ENCODE results near the gene HOXD8. TPM values are rescaled to one million over a fixed set of nuclear protein-coding genes. Genes with fewer than 3 reads are reported as not detected.

The HOXD8 gene
- polyA plus RNA-seq, 1 of the 3 experiments (the other 2 are of a cell fraction) = 6.4 TPM

DNA sequence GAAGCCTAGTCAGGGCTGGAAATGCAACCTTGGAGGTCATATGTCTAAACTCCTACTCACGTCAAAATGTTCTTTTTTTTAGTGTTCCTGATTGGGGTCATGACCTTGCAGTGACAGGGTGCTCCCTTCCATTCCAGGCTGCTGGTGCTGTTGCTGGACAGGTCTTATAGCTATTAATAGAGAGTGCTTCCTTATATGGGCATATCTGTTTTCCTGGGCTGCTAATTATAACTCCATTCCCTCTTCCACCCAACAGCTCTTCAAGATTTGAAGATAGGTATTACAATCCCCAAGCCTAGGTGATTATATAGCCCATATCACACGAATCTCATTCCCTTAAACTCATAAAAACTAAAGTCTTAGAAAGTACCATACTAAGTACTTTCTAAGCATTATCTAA, 40.2 kb downstream of the HOXD8 start:
- TF ChIP-seq YY1 (IDR thresholded peaks at IDR 0.05; ENCODE audit: low read depth) (no peak), NRF1 (IDR thresholded peaks at IDR 0.05; ENCODE audit: low read depth, low read length) (no peak), GATA2 (CRISPR knock-in tag; IDR thresholded peaks at IDR 0.05) (no peak), TEAD4 (IDR thresholded peaks at IDR 0.05; ENCODE audit: borderline replicate concordance, insufficient read depth) (no peak), MEF2A (IDR thresholded peaks at IDR 0.05; ENCODE audit: borderline replicate concordance, low read depth) (no peak), RCOR1 (IDR thresholded peaks at IDR 0.05; ENCODE audit: low read length) (no peak), TAF1 (IDR thresholded peaks at IDR 0.05; ENCODE audit: borderline replicate concordance, low read depth, low read length) (no peak), EP300 (IDR thresholded peaks at IDR 0.05; ENCODE audit: borderline replicate concordance in 1 of 2, low read depth in 1 of 2, low read length in 1 of 2) (no peak), RFX5 (IDR thresholded peaks at IDR 0.05; ENCODE audit: low read length) (no peak), POLR2AphosphoS5 (IDR thresholded peaks at IDR 0.05; ENCODE audit: low read depth, low read length) (no peak)
- TF ChIP-seq, protein P1, sequence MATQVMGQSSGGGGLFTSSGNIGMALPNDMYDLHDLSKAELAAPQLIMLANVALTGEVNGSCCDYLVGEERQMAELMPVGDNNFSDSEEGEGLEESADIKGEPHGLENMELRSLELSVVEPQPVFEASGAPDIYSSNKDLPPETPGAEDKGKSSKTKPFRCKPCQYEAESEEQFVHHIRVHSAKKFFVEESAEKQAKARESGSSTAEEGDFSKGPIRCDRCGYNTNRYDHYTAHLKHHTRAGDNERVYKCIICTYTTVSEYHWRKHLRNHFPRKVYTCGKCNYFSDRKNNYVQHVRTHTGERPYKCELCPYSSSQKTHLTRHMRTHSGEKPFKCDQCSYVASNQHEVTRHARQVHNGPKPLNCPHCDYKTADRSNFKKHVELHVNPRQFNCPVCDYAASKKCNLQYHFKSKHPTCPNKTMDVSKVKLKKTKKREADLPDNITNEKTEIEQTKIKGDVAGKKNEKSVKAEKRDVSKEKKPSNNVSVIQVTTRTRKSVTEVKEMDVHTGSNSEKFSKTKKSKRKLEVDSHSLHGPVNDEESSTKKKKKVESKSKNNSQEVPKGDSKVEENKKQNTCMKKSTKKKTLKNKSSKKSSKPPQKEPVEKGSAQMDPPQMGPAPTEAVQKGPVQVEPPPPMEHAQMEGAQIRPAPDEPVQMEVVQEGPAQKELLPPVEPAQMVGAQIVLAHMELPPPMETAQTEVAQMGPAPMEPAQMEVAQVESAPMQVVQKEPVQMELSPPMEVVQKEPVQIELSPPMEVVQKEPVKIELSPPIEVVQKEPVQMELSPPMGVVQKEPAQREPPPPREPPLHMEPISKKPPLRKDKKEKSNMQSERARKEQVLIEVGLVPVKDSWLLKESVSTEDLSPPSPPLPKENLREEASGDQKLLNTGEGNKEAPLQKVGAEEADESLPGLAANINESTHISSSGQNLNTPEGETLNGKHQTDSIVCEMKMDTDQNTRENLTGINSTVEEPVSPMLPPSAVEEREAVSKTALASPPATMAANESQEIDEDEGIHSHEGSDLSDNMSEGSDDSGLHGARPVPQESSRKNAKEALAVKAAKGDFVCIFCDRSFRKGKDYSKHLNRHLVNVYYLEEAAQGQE (IDR thresholded peaks at IDR 0.05; ENCODE audit: low read depth, low read length) = no peak
- TF ChIP-seq, protein P2, sequence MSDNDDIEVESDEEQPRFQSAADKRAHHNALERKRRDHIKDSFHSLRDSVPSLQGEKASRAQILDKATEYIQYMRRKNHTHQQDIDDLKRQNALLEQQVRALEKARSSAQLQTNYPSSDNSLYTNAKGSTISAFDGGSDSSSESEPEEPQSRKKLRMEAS (IDR thresholded peaks at IDR 0.05; ENCODE audit: low read depth) = no peak
- TF ChIP-seq, protein P3, sequence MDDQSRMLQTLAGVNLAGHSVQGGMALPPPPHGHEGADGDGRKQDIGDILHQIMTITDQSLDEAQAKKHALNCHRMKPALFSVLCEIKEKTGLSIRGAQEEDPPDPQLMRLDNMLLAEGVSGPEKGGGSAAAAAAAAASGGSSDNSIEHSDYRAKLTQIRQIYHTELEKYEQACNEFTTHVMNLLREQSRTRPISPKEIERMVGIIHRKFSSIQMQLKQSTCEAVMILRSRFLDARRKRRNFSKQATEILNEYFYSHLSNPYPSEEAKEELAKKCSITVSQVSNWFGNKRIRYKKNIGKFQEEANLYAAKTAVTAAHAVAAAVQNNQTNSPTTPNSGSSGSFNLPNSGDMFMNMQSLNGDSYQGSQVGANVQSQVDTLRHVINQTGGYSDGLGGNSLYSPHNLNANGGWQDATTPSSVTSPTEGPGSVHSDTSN (IDR thresholded peaks at IDR 0.05) = no peak
- TF ChIP-seq, protein P4, sequence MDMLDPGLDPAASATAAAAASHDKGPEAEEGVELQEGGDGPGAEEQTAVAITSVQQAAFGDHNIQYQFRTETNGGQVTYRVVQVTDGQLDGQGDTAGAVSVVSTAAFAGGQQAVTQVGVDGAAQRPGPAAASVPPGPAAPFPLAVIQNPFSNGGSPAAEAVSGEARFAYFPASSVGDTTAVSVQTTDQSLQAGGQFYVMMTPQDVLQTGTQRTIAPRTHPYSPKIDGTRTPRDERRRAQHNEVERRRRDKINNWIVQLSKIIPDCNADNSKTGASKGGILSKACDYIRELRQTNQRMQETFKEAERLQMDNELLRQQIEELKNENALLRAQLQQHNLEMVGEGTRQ (IDR thresholded peaks at IDR 0.05; ENCODE audit: borderline replicate concordance, low read depth, low read length) = no peak
- TF ChIP-seq, protein P5, sequence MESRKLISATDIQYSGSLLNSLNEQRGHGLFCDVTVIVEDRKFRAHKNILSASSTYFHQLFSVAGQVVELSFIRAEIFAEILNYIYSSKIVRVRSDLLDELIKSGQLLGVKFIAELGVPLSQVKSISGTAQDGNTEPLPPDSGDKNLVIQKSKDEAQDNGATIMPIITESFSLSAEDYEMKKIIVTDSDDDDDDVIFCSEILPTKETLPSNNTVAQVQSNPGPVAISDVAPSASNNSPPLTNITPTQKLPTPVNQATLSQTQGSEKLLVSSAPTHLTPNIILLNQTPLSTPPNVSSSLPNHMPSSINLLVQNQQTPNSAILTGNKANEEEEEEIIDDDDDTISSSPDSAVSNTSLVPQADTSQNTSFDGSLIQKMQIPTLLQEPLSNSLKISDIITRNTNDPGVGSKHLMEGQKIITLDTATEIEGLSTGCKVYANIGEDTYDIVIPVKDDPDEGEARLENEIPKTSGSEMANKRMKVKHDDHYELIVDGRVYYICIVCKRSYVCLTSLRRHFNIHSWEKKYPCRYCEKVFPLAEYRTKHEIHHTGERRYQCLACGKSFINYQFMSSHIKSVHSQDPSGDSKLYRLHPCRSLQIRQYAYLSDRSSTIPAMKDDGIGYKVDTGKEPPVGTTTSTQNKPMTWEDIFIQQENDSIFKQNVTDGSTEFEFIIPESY (IDR thresholded peaks at IDR 0.05; ENCODE audit: borderline replicate concordance, low read depth) = no peak
- no peak overlapping the region for H2AFZ ChIP-seq (ENCODE audit: low read depth)
- 64% methylated on average over 2 of the region's 2 CpGs for WGBS (ENCODE audit: low lambda C conversion rate)
- H3K27me3 ChIP-seq (ENCODE audit: insufficient read depth) = no peaks in the 10 kb centered on the region
- ChIA-PET CTCF (interaction anchor here (0.7 to 4.2 kb wide), 6 partner anchors 9 to 284 kb away, joined by 3 to 19 read pairs (median 4); partner anchors contain the start of gene HOXD3), POLR2A (interaction anchor here (0.8 kb wide), 1 partner anchor 9 kb away, joined by 4 read pairs; no protein-coding TSS in a partner anchor)
- H3F3A ChIP-seq (replicated peaks; ENCODE audit: insufficient read depth) = no peaks in the 10 kb centered on the region
- H3K36me3 ChIP-seq (replicated peaks in 1 of 2; ENCODE audit: control insufficient read depth in 1 of 2, insufficient read depth in 2 of 2, low read length in 1 of 2) = peaks cover 0 to 4% of the 10 kb centered on the region in 2 experiments
- DNase-seq = no peak
- H3K4me3 ChIP-seq (ENCODE audit: low read depth in 2 of 2, low read length in 1 of 2) = no peak overlapping the region
- no peaks in the 10 kb centered on the region for H3K9me2 ChIP-seq
- H3K27ac ChIP-seq (ENCODE audit: low read depth in 2 of 2, low read length in 1 of 2) = no peak overlapping the region
- H3K4me1 ChIP-seq (ENCODE audit: control insufficient read depth in 1 of 2, insufficient read depth in 2 of 2, low read depth in 1 of 2, low read length in 1 of 2) = peaks cover 0 to 10% of the 10 kb centered on the region in 2 experiments; a peak in 1 of 4 replicates
- no peak overlapping the region for H3K4me2 ChIP-seq
- H3K9ac ChIP-seq = no peak overlapping the region
- no peaks in the 10 kb centered on the region for H3K79me2 ChIP-seq (ENCODE audit: insufficient read depth)
- H4K20me1 ChIP-seq (ENCODE audit: insufficient read depth) = no peaks in the 10 kb centered on the region
- no peaks in the 10 kb centered on the region for H3K9me3 ChIP-seq

Measured in SK-N-SH (cell line).